ENCODE measurements around the gene SEC23A. TPM values are rescaled to one million over a fixed set of nuclear protein-coding genes. Genes with fewer than 3 reads are reported as not detected.

SEC23A gene
- total and polyA plus RNA-seq, 2 donors (not counting 3 experiments of a cell fraction or from before 2014, with no cell fraction given), result 78.3 to 155 TPM

DNA sequence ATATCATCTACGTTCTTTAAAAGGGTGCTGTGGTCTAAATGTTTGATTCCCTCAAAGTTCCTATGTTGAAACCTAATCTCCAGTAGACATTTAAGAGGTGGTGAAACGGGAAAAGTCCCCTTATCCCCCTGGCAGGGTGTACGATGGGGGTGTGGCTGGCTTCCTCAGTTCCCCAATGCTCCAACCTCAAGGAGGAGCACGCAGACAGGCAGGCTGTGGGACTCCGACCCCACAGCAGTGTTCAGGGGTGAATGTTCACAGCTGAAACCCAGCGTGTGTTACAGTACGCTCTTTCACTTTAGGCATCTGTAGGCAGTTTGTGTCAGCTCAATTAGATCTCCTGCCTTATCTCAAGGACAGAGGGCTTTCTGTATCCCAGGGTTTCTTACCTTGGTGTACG, 73.2 kb downstream of the SEC23A start:
- Histone ChIP-seq H3K9me3 (replicated peaks; ENCODE audit: control insufficient read depth, insufficient read depth, low read length) (no peaks in the 10 kb centered on the region), H3K4me3 (replicated peaks in 1 of 3; ENCODE audit: insufficient read depth in 1 of 3, low read depth in 1 of 3, low read length in 3 of 3) (no peak overlapping the region), H3K79me2 (ENCODE audit: control insufficient read depth, insufficient read depth, low read length) (no peaks in the 10 kb centered on the region), H3K4me2 (ENCODE audit: insufficient read depth, low read length) (no peak overlapping the region), H3K36me3 (ENCODE audit: control insufficient read depth in 2 of 2, extremely low read depth in 1 of 2, insufficient read depth in 2 of 2, low read length in 2 of 2) (peaks cover 10 to 15% of the 10 kb centered on the region in 2 experiments), H3K27me3 (ENCODE audit: control insufficient read depth in 2 of 2, insufficient read depth in 2 of 2, low read length in 2 of 2) (no peaks in the 10 kb centered on the region), H3K9ac (replicated peaks; ENCODE audit: extremely low read depth, insufficient read depth, low read length) (no peak overlapping the region), H2AFZ (ENCODE audit: low read depth, low read length) (no peak overlapping the region), H3K4me1 (ENCODE audit: control insufficient read depth, extremely low read depth, insufficient read depth, low read length) (no peaks in the 10 kb centered on the region), H3K9me1 (replicated peaks; ENCODE audit: control insufficient read depth, extremely low read depth, insufficient read depth, low read length) (no peaks in the 10 kb centered on the region), H4K20me1 (replicated peaks; ENCODE audit: control insufficient read depth, extremely low read depth, insufficient read depth, low read length) (no peaks in the 10 kb centered on the region), H3K27ac (ENCODE audit: insufficient read depth, low read depth, low read length) (no peak overlapping the region)
- no peak for FAIRE-seq
- dilution Hi-C loops (cut with MboI; ENCODE audit: extremely low pct_ligation_motif_present, low sequenced_read_pairs) (no loop called here), intact Hi-C loops (cut with micrococcal nuclease) (no loop called here)
- TF ChIP-seq GATA2 (IDR thresholded peaks at IDR 0.05; ENCODE audit: insufficient read depth, insufficient read length, low read depth, low read length) (no peak), MYC (IDR thresholded peaks at IDR 0.05; ENCODE audit: low read depth, low read length) (no peak), POLR2A (IDR thresholded peaks at IDR 0.05; ENCODE audit: low read depth, low read length) (no peak), POLR2AphosphoS5 (IDR thresholded peaks at IDR 0.05; ENCODE audit: insufficient read depth, low read depth, low read length) (no peak), MAX (IDR thresholded peaks at IDR 0.05; ENCODE audit: insufficient read depth, insufficient read length) (no peak), EZH2 (IDR thresholded peaks at IDR 0.05; ENCODE audit: borderline replicate concordance, low read depth, low read length, severe bottlenecking) (no peak), JUN (IDR thresholded peaks at IDR 0.05; ENCODE audit: borderline replicate concordance, insufficient read depth, insufficient read length, low read depth) (no peak), FOS (IDR thresholded peaks at IDR 0.05; ENCODE audit: borderline replicate concordance, insufficient read depth, low read length) (no peak), CTCF (IDR thresholded peaks at IDR 0.05; ENCODE audit: extremely low read depth in 1 of 2, insufficient read depth in 1 of 2, low read depth in 1 of 2, low read length in 2 of 2) (no peak)
- ChIA-PET CTCF (no interaction called here), POLR2A (no interaction called here)
- no TSS peak for BruUV-seq (replicated peaks)
- DNase-seq (ENCODE audit: low read depth, low spot score), result no peak
